SU-DHL-6 (cell line): ENCODE measurements around the gene BAHD1.
A peak's percentile ranks its signal among the peaks of the same experiment; 100 is the strongest.

ENCODE experiments used
- H2AFZ ChIP-seq: fragments of 200-600 bp; sonication (generic); 2 replicates; pipeline ENCODE4 v1.6.1; 2014; ENCODE audit warnings: low read depth, mild to moderate bottlenecking, moderate library complexity, mixed read lengths, antibody characterized with exemption, low read length; ENCODE audit not compliant: severe bottlenecking
- H3F3A ChIP-seq: fragments of 200-600 bp; shearing (Covaris generic); 2 replicates; pipeline ENCODE4 v1.6.0; 2016; ENCODE audit warnings: antibody characterized with exemption, mild to moderate bottlenecking; ENCODE audit not compliant: insufficient read depth
- H3K27ac ChIP-seq: fragments of 200-600 bp; sonication (generic); 2 replicates; pipeline ENCODE4 v1.5.1; 2016; ENCODE audit warnings: low read depth, mild to moderate bottlenecking, low read length, moderate library complexity, mixed read lengths
- H3K27me3 ChIP-seq: fragments of 200-600 bp; sonication (generic), shearing (Covaris generic); 2 replicates; pipeline ENCODE4 v1.6.0; 2014; ENCODE audit warnings: mild to moderate bottlenecking, low read length
- H3K36me3 ChIP-seq: fragments of 200-600 bp; sonication (generic); 2 replicates; pipeline ENCODE4 v1.6.1; 2014; ENCODE audit warnings: mild to moderate bottlenecking, low read length, mixed read lengths
- H3K4me2 ChIP-seq: fragments of 300-600, 200-600 bp; shearing (Covaris generic), sonication (generic); 2 replicates; pipeline ENCODE4 v1.6.0; 2014; ENCODE audit warnings: low read length, low read depth, mild to moderate bottlenecking; ENCODE audit not compliant: poor library complexity, severe bottlenecking
- H3K4me3 ChIP-seq: fragments of 200-600 bp; sonication (generic); 2 replicates; pipeline ENCODE4 v1.5.1; 2014; ENCODE audit warnings: antibody characterized with exemption, low read length, mild to moderate bottlenecking, mixed read lengths; ENCODE audit not compliant: insufficient read depth, poor library complexity, severe bottlenecking
- H3K79me2 ChIP-seq: fragments of 200-600 bp; sonication (generic); 2 replicates; pipeline ENCODE4 v1.6.1; 2014; ENCODE audit warnings: mild to moderate bottlenecking, low read length, moderate library complexity; ENCODE audit not compliant: insufficient read depth
- H3K9ac ChIP-seq: fragments of 200-600 bp; sonication (generic); 2 replicates; pipeline ENCODE4 v1.7.0; 2014; ENCODE audit warnings: mild to moderate bottlenecking, low read length
- H3K9me2 ChIP-seq: fragments of 200-600 bp; sonication (generic); replicated peaks from 2 replicates; pipeline ENCODE4 v1.6.1; 2014; ENCODE audit warnings: low read length; ENCODE audit not compliant: insufficient read depth
- H3K9me3 ChIP-seq: fragments of 200-600 bp; sonication (generic); 2 replicates; pipeline ENCODE4 v1.6.1; 2014; ENCODE audit warnings: low read length, mixed read lengths; ENCODE audit not compliant: insufficient read depth
- H4K20me1 ChIP-seq: fragments of 200-600 bp; sonication (generic); 2 replicates; pipeline ENCODE4 v1.6.1; 2014; ENCODE audit warnings: low read depth, mild to moderate bottlenecking, antibody characterized with exemption, low read length, moderate library complexity, mixed read lengths
- EZH2phosphoT487 ChIP-seq: fragments of 200-600 bp; sonication (generic), shearing (Covaris generic); conservative IDR thresholded peaks from 2 replicates; pipeline ENCODE4 v1.6.1; 2018; ENCODE audit warnings: mild to moderate bottlenecking, antibody characterized with exemption, low read length, moderate library complexity, mixed read lengths
- TF ChIP-seq, protein P1 (sequence below): fragments of 200-600 bp; sonication (generic); IDR thresholded peaks from one replicate; pipeline ENCODE4 v1.5.1; 2017; ENCODE audit warnings: antibody characterized with exemption, mild to moderate bottlenecking, low read length, moderate library complexity; ENCODE audit not compliant: insufficient read depth, poor library complexity, severe bottlenecking

BAHD1 gene

DNA sequence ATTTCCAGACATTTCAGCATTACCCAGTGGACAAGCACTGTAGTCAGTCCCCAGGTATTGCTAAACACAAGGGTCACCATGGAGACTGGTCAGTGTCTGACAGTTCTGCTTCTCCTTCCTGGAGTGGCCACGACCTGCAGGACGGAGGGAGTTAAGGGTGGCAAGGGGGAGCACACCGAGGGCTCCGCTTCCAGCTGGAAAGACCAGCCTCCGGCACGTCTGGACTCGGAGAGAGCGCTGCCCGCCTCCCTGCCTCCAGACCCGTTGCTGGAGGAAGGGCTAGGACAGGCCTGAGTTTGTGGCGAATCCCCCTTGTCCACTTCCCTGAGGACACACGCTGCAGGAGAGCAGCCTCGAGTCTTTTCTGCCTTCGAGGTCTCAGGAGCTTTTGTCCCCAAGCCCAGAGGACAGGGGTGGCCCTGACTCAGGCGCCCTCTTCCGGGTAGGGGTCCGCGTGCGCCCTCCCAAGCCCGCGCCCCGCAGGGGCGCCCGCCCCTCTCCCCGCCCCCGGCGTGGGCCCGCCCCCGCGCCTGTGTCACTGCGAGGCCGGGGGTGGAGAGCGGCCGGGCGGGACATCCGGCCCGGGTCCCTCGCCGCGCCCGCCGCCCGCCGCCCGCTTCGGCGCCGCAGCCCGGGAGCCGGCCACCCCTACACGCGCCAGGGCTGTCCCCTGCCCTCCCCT lies 29.8 kb downstream of the BAHD1 start, which contains the start of gene CHST14:
Gene CHST14 (plus strand): TSS at position 562 of the 682 bp plus-strand sequence. CDS start 230 bp downstream, outside the sequence.
- peak within 1 kb of the TSS; percentile 50 for H3K4me2 ChIP-seq
- peaks cover 19% of the 10 kb centered on the region for H3F3A ChIP-seq
- no peaks in the 10 kb centered on the region for H3K9me2 ChIP-seq
- peak within 1 kb of the TSS; percentile 49 for H3K27ac ChIP-seq
- peak within 1 kb of the TSS; percentile 66 for H3K9ac ChIP-seq
- no peaks in the 10 kb centered on the region for H4K20me1 ChIP-seq
- no peaks in the 10 kb centered on the region for H3K9me3 ChIP-seq
- peak within 1 kb of the TSS; percentile 55 for H3K4me3 ChIP-seq
- H2AFZ ChIP-seq, result peak within 1 kb of the TSS; percentile 88
- H3K27me3 ChIP-seq, result no peaks in the 10 kb centered on the region
- H3K36me3 ChIP-seq, result no peaks in the 10 kb centered on the region
- TF ChIP-seq, protein P1, sequence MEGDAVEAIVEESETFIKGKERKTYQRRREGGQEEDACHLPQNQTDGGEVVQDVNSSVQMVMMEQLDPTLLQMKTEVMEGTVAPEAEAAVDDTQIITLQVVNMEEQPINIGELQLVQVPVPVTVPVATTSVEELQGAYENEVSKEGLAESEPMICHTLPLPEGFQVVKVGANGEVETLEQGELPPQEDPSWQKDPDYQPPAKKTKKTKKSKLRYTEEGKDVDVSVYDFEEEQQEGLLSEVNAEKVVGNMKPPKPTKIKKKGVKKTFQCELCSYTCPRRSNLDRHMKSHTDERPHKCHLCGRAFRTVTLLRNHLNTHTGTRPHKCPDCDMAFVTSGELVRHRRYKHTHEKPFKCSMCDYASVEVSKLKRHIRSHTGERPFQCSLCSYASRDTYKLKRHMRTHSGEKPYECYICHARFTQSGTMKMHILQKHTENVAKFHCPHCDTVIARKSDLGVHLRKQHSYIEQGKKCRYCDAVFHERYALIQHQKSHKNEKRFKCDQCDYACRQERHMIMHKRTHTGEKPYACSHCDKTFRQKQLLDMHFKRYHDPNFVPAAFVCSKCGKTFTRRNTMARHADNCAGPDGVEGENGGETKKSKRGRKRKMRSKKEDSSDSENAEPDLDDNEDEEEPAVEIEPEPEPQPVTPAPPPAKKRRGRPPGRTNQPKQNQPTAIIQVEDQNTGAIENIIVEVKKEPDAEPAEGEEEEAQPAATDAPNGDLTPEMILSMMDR, result no peak
- no peak for TF ChIP-seq EZH2phosphoT487
- no peaks in the 10 kb centered on the region for H3K79me2 ChIP-seq

DNA sequence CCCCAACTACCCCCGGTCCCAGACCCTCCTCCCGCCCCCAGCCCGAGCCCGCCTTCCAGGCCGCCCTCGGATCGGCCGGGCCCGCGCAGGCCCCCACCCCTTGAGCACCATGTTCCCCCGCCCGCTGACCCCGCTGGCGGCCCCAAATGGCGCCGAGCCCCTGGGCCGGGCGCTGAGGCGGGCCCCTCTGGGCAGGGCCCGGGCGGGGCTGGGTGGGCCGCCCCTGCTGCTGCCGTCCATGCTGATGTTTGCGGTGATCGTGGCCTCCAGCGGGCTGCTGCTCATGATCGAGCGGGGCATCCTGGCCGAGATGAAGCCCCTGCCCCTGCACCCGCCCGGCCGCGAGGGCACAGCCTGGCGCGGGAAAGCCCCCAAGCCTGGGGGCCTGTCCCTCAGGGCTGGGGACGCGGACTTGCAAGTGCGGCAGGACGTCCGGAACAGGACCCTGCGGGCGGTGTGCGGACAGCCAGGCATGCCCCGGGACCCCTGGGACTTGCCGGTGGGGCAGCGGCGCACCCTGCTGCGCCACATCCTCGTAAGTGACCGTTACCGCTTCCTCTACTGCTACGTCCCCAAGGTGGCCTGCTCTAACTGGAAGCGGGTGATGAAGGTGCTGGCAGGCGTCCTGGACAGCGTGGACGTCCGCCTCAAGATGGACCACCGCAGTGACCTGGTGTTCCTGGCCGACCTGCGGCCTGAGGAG lies 30.5 kb downstream of the BAHD1 start:
- no peaks in the 10 kb centered on the region for H4K20me1 ChIP-seq
- H3K27ac ChIP-seq, result no peak overlapping the region
- peak overlapping the region; percentile 66 for H3K9ac ChIP-seq
- H3K4me2 ChIP-seq, result peak overlapping the region; percentile 50
- H3F3A ChIP-seq, result peaks cover 19% of the 10 kb centered on the region
- H3K27me3 ChIP-seq, result no peaks in the 10 kb centered on the region
- no peaks in the 10 kb centered on the region for H3K36me3 ChIP-seq
- H3K4me3 ChIP-seq, result peak overlapping the region; percentile 55
- no peaks in the 10 kb centered on the region for H3K9me2 ChIP-seq
- H2AFZ ChIP-seq, result peak overlapping the region; percentile 88
- H3K9me3 ChIP-seq, result no peaks in the 10 kb centered on the region
- no peaks in the 10 kb centered on the region for H3K79me2 ChIP-seq
- TF ChIP-seq, protein P1, result no peak
- TF ChIP-seq EZH2phosphoT487, result no peak

DNA sequence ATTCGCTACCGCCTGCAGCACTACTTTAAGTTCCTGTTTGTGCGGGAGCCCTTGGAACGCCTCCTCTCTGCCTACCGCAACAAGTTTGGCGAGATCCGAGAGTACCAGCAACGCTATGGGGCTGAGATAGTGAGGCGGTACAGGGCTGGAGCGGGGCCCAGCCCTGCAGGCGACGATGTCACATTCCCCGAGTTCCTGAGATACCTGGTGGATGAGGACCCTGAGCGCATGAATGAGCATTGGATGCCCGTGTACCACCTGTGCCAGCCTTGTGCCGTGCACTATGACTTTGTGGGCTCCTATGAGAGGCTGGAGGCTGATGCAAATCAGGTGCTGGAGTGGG lies 31.0 kb downstream of the BAHD1 start:
- Histone ChIP-seq H3K27ac (no peak overlapping the region), H3K9me2 (no peaks in the 10 kb centered on the region), H3K4me3 (peak overlapping the region; percentile 55), H3K36me3 (no peaks in the 10 kb centered on the region), H3K9me3 (no peaks in the 10 kb centered on the region), H2AFZ (peak overlapping the region; percentile 88), H3K79me2 (no peaks in the 10 kb centered on the region), H3K9ac (peak overlapping the region; percentile 66), H3F3A (peaks cover 19% of the 10 kb centered on the region), H4K20me1 (no peaks in the 10 kb centered on the region), H3K27me3 (no peaks in the 10 kb centered on the region), H3K4me2 (peak overlapping the region; percentile 50)
- TF ChIP-seq EZH2phosphoT487, result no peak
- TF ChIP-seq, protein P1, result no peak
